HEK293 (cell line): ENCODE measurements around the gene OR13J1.

Experiments used
- ATF2 ChIP-seq: fragments of 450-650 bp; formaldehyde crosslinking; IDR thresholded peaks from 2 replicates; pipeline ENCODE4 v1.5.1; 2016; ENCODE audit warnings: missing biosample characterization, missing genetic modification characterization, low read depth
- EGR2 ChIP-seq: fragments of 450-650 bp; formaldehyde crosslinking; IDR thresholded peaks from 2 replicates; pipeline ENCODE4 v1.5.1; 2016; ENCODE audit warnings: low read depth, missing biosample characterization, missing genetic modification characterization
- FEZF1 ChIP-seq: fragments of 450-650 bp; formaldehyde crosslinking; IDR thresholded peaks from 2 replicates; pipeline ENCODE4 v1.5.1; 2016; ENCODE audit warnings: missing biosample characterization, missing genetic modification characterization
- GFI1B ChIP-seq: fragments of 450-650 bp; formaldehyde crosslinking; IDR thresholded peaks from 2 replicates; pipeline ENCODE4 v1.5.1; 2016; ENCODE audit warnings: missing biosample characterization, missing genetic modification characterization
- GLI4 ChIP-seq: fragments of 450-650 bp; formaldehyde crosslinking; IDR thresholded peaks from 2 replicates; pipeline ENCODE4 v1.5.1; 2016; ENCODE audit warnings: missing biosample characterization, missing genetic modification characterization
- HIC1 ChIP-seq: fragments of 450-650 bp; formaldehyde crosslinking; IDR thresholded peaks from 2 replicates; pipeline ENCODE4 v1.5.1; 2016; ENCODE audit warnings: missing biosample characterization, missing genetic modification characterization
- MYNN ChIP-seq: fragments of 450-650 bp; formaldehyde crosslinking; IDR thresholded peaks from 2 replicates; pipeline ENCODE4 v1.5.1; 2016; ENCODE audit warnings: missing biosample characterization, missing genetic modification characterization, borderline replicate concordance
- OVOL3 ChIP-seq: fragments of 450-650 bp; formaldehyde crosslinking; IDR thresholded peaks from 2 replicates; pipeline ENCODE4 v1.5.1; 2016; ENCODE audit warnings: missing biosample characterization, missing genetic modification characterization
- PATZ1 ChIP-seq: fragments of 450-650 bp; formaldehyde crosslinking; IDR thresholded peaks from 2 replicates; pipeline ENCODE4 v1.5.1; 2016; ENCODE audit warnings: missing biosample characterization, missing genetic modification characterization
- SP3 ChIP-seq: fragments of 450-650 bp; formaldehyde crosslinking; IDR thresholded peaks from 2 replicates; pipeline ENCODE4 v1.5.1; 2016; ENCODE audit warnings: missing biosample characterization, missing genetic modification characterization
- ZBTB1 ChIP-seq: fragments of 450-650 bp; formaldehyde crosslinking; IDR thresholded peaks from 2 replicates; pipeline ENCODE4 v1.5.1; 2016; ENCODE audit warnings: missing biosample characterization, missing genetic modification characterization
- ZFHX2 ChIP-seq: fragments of 450-650 bp; formaldehyde crosslinking; conservative IDR thresholded peaks from 2 replicates; pipeline ENCODE4 v1.5.1; 2016; ENCODE audit warnings: missing biosample characterization, missing genetic modification characterization
- ZFP3 ChIP-seq: fragments of 450-650 bp; formaldehyde crosslinking; IDR thresholded peaks from 2 replicates; pipeline ENCODE4 v1.5.1; 2016; ENCODE audit warnings: low read depth, missing biosample characterization, missing genetic modification characterization
- ZNF138 ChIP-seq: fragments of 450-650 bp; formaldehyde crosslinking; IDR thresholded peaks from 2 replicates; pipeline ENCODE4 v1.5.1; 2016; ENCODE audit warnings: missing biosample characterization, missing genetic modification characterization, borderline replicate concordance
- ZNF140 ChIP-seq: fragments of 450-650 bp; formaldehyde crosslinking; IDR thresholded peaks from 2 replicates; pipeline ENCODE4 v1.5.1; 2016; ENCODE audit warnings: missing biosample characterization, missing genetic modification characterization
- ZNF146 ChIP-seq: fragments of 450-650 bp; formaldehyde crosslinking; IDR thresholded peaks from 2 replicates; pipeline ENCODE4 v1.5.1; 2016; ENCODE audit warnings: missing biosample characterization, missing genetic modification characterization
- ZNF324 ChIP-seq: fragments of 450-650 bp; formaldehyde crosslinking; IDR thresholded peaks from 2 replicates; pipeline ENCODE4 v1.5.1; 2016; ENCODE audit warnings: missing biosample characterization, missing genetic modification characterization
- ZNF341 ChIP-seq: fragments of 450-650 bp; formaldehyde crosslinking; IDR thresholded peaks from 2 replicates; pipeline ENCODE4; 2016; ENCODE audit warnings: low read depth, missing biosample characterization, missing genetic modification characterization
- ZNF354C ChIP-seq: fragments of 450-650 bp; formaldehyde crosslinking; IDR thresholded peaks from 2 replicates; pipeline ENCODE4 v1.5.1; 2016; ENCODE audit warnings: missing biosample characterization, missing genetic modification characterization, low read depth, borderline replicate concordance
- ZNF37A ChIP-seq: fragments of 450-650 bp; IDR thresholded peaks from 2 replicates; pipeline ENCODE4 v1.5.1; 2018; ENCODE audit warnings: missing biosample characterization, missing genetic modification characterization
- ZNF426 ChIP-seq: fragments of 450-650 bp; formaldehyde crosslinking; IDR thresholded peaks from 2 replicates; pipeline ENCODE4 v1.5.1; 2017; ENCODE audit warnings: missing biosample characterization, missing genetic modification characterization, mild to moderate bottlenecking, inconsistent platforms, moderate library complexity
- ZNF521 ChIP-seq: fragments of 450-650 bp; formaldehyde crosslinking; IDR thresholded peaks from 2 replicates; pipeline ENCODE4 v1.5.1; 2017; ENCODE audit warnings: missing biosample characterization, mild to moderate bottlenecking, missing genetic modification characterization
- ZNF530 ChIP-seq: fragments of 450-650 bp; formaldehyde crosslinking; IDR thresholded peaks from 2 replicates; pipeline ENCODE4 v1.5.1; 2016; ENCODE audit warnings: low read depth, missing biosample characterization, missing genetic modification characterization
- ZNF561 ChIP-seq: fragments of 450-650 bp; IDR thresholded peaks from 2 replicates; pipeline ENCODE4 v1.5.1; 2018; ENCODE audit warnings: missing biosample characterization, missing genetic modification characterization, borderline replicate concordance
- ZNF623 ChIP-seq: fragments of 450-650 bp; formaldehyde crosslinking; IDR thresholded peaks from 2 replicates; pipeline ENCODE4 v1.5.1; 2016; ENCODE audit warnings: missing biosample characterization, missing genetic modification characterization
- ZNF624 ChIP-seq: fragments of 450-650 bp; formaldehyde crosslinking; IDR thresholded peaks from 2 replicates; pipeline ENCODE4 v1.5.1; 2017; ENCODE audit warnings: missing biosample characterization, missing genetic modification characterization
- ZNF776 ChIP-seq: fragments of 450-650 bp; formaldehyde crosslinking; IDR thresholded peaks from 2 replicates; pipeline ENCODE4 v1.5.0; 2017; ENCODE audit warnings: missing biosample characterization, missing genetic modification characterization, borderline replicate concordance
- ZNF837 ChIP-seq: fragments of 450-650 bp; formaldehyde crosslinking; IDR thresholded peaks from 2 replicates; pipeline ENCODE4 v1.5.1; 2016; ENCODE audit warnings: missing biosample characterization, missing genetic modification characterization
- ZSCAN23 ChIP-seq: fragments of 450-650 bp; formaldehyde crosslinking; IDR thresholded peaks from 2 replicates; pipeline ENCODE4 v1.5.1; 2016; ENCODE audit warnings: missing biosample characterization, missing genetic modification characterization
- ZSCAN5A ChIP-seq: fragments of 450-650 bp; formaldehyde crosslinking; IDR thresholded peaks from 2 replicates; pipeline ENCODE4 v1.5.1; 2016; ENCODE audit warnings: missing biosample characterization, missing genetic modification characterization
- TF ChIP-seq, protein P1 (sequence below): fragments of 450-650 bp; formaldehyde crosslinking; IDR thresholded peaks from 2 replicates; pipeline ENCODE4 v1.5.1; 2016; ENCODE audit warnings: missing biosample characterization, missing genetic modification characterization

The OR13J1 gene

DNA sequence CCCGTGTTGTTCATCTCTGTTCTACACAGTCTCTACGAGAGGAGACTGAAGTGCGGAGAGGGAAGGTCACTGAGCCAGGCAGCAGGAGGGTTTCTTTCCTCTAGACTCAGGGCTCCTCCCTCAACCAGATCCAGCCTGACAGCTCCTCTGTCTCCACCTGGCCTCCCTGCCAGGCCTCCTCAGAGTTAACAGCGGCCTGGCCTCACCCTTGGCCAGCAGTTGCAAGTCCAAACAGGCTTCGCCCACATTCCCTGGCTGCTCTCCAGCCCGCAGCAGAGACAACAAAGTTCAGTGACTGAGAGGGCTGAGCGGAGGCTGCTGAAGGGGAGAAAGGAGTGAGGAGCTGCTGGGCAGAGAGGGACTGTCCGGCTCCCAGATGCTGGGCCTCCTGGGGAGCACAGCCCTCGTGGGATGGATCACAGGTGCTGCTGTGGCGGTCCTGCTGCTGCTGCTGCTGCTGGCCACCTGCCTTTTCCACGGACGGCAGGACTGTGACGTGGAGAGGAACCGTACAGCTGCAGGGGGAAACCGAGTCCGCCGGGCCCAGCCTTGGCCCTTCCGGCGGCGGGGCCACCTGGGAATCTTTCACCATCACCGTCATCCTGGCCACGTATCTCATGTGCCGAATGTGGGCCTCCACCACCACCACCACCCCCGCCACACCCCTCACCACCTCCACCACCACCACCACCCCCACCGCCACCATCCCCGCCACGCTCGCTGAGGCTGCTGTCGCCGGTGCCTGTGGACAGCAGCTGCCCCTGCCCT is 35.9 kb upstream of the OR13J1 start, which contains the start of gene HRCT1 (continued):
- no peak for TF ChIP-seq ZNF354C (tag by site-specific recombination)
- no peak for TF ChIP-seq ZNF138 (tag by site-specific recombination)
- TF ChIP-seq, protein P1, sequence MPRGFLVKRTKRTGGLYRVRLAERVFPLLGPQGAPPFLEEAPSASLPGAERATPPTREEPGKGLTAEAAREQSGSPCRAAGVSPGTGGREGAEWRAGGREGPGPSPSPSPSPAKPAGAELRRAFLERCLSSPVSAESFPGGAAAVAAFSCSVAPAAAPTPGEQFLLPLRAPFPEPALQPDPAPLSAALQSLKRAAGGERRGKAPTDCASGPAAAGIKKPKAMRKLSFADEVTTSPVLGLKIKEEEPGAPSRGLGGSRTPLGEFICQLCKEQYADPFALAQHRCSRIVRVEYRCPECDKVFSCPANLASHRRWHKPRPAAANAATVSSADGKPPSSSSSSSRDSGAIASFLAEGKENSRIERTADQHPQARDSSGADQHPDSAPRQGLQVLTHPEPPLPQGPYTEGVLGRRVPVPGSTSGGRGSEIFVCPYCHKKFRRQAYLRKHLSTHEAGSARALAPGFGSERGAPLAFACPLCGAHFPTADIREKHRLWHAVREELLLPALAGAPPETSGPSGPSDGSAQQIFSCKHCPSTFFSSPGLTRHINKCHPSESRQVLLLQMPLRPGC: no peak
- no peak for TF ChIP-seq GFI1B (tag by site-specific recombination)
- TF ChIP-seq ZNF146 (tag by site-specific recombination): no peak
- no peak; the same call in 1 of the 2 replicates for TF ChIP-seq HIC1
- TF ChIP-seq MYNN (tag by site-specific recombination): no peak
- no peak for TF ChIP-seq ZNF324 (tag by site-specific recombination)
- TF ChIP-seq EGR2 (tag by site-specific recombination): 0 out of 2 replicates have a peak, but pooled peaks have one; percentile 10
- TF ChIP-seq OVOL3: no peak
- no peak for TF ChIP-seq ZNF561 (tag by site-specific recombination)
- no peak for TF ChIP-seq ZFP3
- no peak for TF ChIP-seq ZNF837 (tag by site-specific recombination)
- 0 out of 2 replicates have a peak, but pooled peaks have one; percentile 16 for TF ChIP-seq ZNF341
- TF ChIP-seq ZSCAN5A (tag by site-specific recombination): no peak
- no peak for TF ChIP-seq ATF2 (tag by site-specific recombination)
- TF ChIP-seq PATZ1 (tag by site-specific recombination): no peak
- TF ChIP-seq ZNF623 (tag by site-specific recombination): no peak
- no peak for TF ChIP-seq ZNF426 (tag by site-specific recombination)
- TF ChIP-seq ZNF776 (tag by site-specific recombination): no peak
- no peak for TF ChIP-seq ZNF530 (tag by site-specific recombination)
- TF ChIP-seq ZNF140 (tag by site-specific recombination): no peak
- no peak for TF ChIP-seq ZSCAN23 (tag by site-specific recombination)
- TF ChIP-seq ZFHX2 (tag by site-specific recombination): peak; percentile 69
- no peak for TF ChIP-seq FEZF1 (tag by site-specific recombination)
- TF ChIP-seq ZNF37A: no peak
- TF ChIP-seq ZNF624: no peak
- no peak for TF ChIP-seq SP3 (tag by site-specific recombination)
- TF ChIP-seq ZNF521: no peak
- no peak for TF ChIP-seq ZBTB1 (tag by site-specific recombination)
- TF ChIP-seq GLI4: no peak
